ENCODE measurements around the gene TBX15.

The TBX15 gene

DNA sequence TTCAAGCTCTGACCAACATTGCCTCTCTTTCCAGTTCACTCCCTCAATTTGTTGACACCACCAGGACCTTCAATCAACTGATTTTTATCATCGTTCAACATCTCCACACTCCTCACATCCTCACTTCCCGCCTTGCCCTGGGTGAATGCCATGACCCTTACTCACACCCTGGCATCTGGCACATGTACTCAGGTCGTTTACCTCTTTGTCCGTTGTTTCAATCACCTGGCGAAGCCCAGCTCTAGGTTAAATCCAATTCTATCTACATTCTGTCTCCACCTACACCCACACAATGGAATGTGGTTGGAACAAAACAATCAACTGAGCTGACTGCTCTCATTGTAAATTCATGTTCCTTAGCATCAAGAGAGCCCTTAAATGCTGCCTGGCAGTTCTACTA, 24.2 kb upstream of the TBX15 start:
- H3K4me3 ChIP-seq (replicated peaks; ENCODE audit: low read depth, low read length): no peak overlapping the region
- TF ChIP-seq, protein P1, sequence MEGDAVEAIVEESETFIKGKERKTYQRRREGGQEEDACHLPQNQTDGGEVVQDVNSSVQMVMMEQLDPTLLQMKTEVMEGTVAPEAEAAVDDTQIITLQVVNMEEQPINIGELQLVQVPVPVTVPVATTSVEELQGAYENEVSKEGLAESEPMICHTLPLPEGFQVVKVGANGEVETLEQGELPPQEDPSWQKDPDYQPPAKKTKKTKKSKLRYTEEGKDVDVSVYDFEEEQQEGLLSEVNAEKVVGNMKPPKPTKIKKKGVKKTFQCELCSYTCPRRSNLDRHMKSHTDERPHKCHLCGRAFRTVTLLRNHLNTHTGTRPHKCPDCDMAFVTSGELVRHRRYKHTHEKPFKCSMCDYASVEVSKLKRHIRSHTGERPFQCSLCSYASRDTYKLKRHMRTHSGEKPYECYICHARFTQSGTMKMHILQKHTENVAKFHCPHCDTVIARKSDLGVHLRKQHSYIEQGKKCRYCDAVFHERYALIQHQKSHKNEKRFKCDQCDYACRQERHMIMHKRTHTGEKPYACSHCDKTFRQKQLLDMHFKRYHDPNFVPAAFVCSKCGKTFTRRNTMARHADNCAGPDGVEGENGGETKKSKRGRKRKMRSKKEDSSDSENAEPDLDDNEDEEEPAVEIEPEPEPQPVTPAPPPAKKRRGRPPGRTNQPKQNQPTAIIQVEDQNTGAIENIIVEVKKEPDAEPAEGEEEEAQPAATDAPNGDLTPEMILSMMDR (IDR thresholded peaks at IDR 0.05; ENCODE audit: low read depth, low read length, missing control alignments): no peak
- no peak for DNase-seq (ENCODE audit: extremely low read depth, low read depth)

DNA sequence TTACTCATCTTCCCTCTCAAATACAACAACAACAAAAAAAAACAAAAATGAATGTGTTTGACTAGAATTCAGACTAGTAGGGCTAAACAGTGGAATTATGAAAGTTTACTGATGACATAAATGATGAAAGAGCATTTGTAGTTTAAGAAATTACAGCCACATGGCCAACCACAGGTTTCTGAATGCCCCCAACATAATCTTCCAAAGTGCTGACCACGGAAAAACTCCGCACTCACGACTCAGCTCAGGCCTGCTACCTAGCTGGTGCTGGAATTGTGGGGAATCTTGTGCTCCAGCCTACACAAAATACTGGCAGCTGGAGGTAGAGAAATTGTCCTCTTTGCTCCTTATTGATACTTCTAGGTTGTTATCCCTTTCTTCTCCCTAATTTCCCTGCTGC, 23.6 kb upstream of the TBX15 start:
- no peak for DNase-seq (ENCODE audit: extremely low read depth, low read depth)
- H3K4me3 ChIP-seq (replicated peaks; ENCODE audit: low read depth, low read length): no peak overlapping the region
- TF ChIP-seq, protein P1 (IDR thresholded peaks at IDR 0.05; ENCODE audit: low read depth, low read length, missing control alignments): no peak

DNA sequence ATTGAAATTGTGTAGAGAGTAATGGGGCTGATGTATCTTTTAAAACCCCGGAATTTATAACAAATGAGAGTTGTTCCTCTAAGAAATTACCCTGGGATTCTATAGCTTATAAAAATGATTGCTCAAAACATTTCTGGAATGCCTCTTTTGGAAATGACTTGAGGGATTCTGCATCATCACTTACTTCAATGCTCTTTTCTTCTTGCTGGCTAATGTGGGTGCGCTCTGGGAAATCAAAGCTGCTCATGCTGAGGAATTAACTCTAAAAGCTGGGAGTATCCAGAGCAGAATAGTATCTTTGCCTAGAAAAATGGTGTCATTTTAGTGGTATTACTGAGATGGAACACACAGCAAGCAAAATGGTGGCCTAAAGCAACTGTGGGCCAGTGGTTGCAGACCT, 23.0 kb upstream of the TBX15 start:
- TF ChIP-seq, protein P1 (IDR thresholded peaks at IDR 0.05; ENCODE audit: low read depth, low read length, missing control alignments): no peak
- DNase-seq (ENCODE audit: extremely low read depth, low read depth): no peak
- H3K4me3 ChIP-seq (replicated peaks; ENCODE audit: low read depth, low read length): no peak overlapping the region

DNA sequence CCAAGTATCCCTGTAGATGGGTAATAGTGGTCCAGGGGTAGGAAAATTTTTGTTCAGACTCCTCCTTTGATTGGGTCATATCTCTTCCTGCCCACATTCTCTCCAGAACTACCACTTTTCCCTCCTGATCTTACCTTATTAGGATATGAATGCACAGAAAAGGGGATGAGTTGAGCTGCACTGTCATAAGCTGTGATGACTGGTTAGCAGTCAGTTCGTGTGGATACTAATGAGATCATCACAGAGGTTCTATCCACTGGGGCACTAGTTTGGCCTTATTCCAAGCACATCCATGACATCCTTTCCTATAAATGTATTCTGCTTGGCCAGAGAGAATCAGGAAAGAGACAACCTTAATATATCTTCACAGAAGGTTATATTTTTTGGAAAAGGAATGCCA, 22.1 kb upstream of the TBX15 start:
- no peak for DNase-seq (ENCODE audit: extremely low read depth, low read depth)
- H3K4me3 ChIP-seq (replicated peaks; ENCODE audit: low read depth, low read length): no peak overlapping the region
- TF ChIP-seq, protein P1 (IDR thresholded peaks at IDR 0.05; ENCODE audit: low read depth, low read length, missing control alignments): no peak

DNA sequence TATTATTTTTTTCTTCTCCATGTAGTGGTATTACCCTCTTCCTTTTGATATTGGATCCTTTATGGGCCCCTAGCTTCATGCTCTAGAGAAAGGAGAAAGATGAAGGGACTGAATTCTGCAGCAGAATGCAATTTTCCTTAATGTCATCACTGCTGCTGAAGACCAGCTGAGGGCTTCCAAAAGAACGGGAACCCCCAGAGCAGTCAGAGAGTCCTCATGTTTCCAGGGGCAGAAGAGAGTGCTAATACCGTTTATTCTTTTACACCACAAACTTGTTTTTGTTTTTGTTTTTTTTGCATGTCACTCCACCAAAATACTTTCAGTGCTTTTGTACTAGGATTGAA, 21.1 kb upstream of the TBX15 start:
- no peak for DNase-seq (ENCODE audit: extremely low read depth, low read depth)
- TF ChIP-seq, protein P1 (IDR thresholded peaks at IDR 0.05; ENCODE audit: low read depth, low read length, missing control alignments): no peak
- H3K4me3 ChIP-seq (replicated peaks; ENCODE audit: low read depth, low read length): no peak overlapping the region

DNA sequence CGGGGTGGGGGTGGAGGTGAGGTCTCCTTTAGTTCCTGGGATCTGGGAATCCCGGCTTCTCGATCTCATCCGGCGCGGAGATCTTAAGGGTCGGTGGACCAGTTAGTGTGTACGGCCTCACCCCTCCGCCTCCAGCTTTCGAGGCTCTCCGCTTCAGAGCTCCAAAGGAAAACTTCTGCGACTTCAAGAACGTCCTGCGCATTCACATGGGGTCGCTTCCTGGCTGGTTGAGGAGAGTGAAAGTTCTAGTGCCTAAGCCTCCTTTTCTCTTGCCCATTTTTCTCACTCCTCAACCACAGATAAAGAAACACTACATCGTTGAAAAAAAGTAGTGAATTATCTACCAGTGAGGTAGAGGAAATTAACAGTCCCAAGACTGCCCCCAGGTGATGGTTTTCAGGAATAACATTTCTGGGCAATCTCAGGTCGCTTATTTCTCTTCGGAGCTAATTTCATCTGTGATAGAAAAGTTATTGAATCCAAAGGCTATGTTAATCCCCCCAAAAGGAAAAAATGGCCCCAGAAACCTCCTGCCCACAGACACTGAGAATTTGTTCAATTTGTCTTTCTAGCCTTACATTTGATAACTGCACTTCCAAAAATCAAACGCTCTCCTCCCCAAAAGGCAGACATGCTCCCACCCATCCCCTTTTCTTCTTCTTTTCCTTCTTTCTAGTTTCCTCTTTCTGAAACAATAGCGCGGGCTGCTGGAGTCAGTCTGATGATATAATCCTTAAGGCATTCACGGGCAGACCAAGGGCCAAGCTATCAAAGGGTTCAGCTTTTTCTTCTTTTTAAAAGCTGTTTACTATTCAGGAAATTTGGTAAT, 20.6 kb upstream of the TBX15 start:
- DNase-seq (ENCODE audit: extremely low read depth, low read depth): peak; percentile 27
- no peak overlapping the region for H3K4me3 ChIP-seq (replicated peaks; ENCODE audit: low read depth, low read length)
- TF ChIP-seq, protein P1 (IDR thresholded peaks at IDR 0.05; ENCODE audit: low read depth, low read length, missing control alignments): peak; percentile 48

Data from HFF-Myc (cell line).